Right lung (tissue), 5 donors: ENCODE data around the gene ADO. TPM values are rescaled to one million over a fixed set of nuclear protein-coding genes. Genes with fewer than 3 reads are reported as not detected.

ENCODE experiments used
- DNase-seq, 2 donors: peaks; one replicate each; pipeline ENCODE4 v3.0.0-alpha.2; 2013
- polyA plus RNA-seq, 5 donors: library from polyadenylated mRNA; unstranded; fragments of 120-200 nt; gene quantifications; one replicate each; pipeline versions ENCODE4 v1.2.1 to v1.2.3, GENCODE V29; 2013; ENCODE audit warnings: inconsistent platforms in 1 of 5, low replicate concordance in 1 of 5; ENCODE audit not compliant: insufficient read length in 5 of 5, insufficient read depth in 1 of 5

Gene ADO
- polyA plus RNA-seq, 5 donors: 17.8 to 23.9 (median 20.3) TPM

DNA sequence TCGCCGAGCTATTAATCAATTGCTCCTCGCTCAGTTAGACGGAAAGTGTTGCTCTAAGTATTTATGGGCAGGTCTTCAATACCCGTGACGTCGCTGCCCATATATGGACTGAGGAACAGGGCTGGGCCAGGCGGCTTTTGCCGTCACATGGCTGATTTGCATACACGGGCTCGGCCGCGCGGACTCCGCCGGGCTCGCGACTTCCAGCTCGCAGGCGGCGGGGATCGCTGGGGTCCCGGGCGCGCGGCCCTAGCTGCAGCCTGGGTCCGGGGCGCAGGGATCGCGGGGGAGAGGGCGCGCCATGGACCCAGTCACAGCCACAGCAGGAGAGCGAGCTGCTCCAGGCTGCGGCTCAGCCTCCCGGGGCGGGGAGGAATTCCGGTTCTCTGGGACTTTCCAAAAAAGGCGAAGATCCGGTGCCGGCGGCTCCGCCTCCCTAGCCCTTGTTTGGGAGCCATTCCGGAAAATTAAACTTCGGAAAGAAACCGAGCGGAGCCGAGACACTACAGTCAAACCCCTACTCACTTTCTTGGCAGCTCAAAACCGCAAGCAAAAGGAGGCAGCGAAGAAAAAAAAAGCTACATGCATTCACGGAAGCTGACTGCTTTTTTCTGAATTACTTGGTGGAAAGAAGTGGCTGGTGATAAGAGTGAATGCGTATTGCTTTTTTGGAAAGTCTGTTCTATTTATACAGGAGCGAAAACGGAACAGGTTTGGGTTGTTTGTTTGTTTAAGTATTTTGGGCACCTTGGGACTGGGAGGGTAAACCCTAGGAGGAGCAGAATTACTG is 12.0 kb downstream of the ADO start, which contains the start of gene EGR2:
Gene EGR2 (minus strand): TSS at position 36 of the 790 bp plus-strand sequence. CDS start 337 bp downstream, outside the sequence.
- peak; percentile 93 for DNase-seq

DNA sequence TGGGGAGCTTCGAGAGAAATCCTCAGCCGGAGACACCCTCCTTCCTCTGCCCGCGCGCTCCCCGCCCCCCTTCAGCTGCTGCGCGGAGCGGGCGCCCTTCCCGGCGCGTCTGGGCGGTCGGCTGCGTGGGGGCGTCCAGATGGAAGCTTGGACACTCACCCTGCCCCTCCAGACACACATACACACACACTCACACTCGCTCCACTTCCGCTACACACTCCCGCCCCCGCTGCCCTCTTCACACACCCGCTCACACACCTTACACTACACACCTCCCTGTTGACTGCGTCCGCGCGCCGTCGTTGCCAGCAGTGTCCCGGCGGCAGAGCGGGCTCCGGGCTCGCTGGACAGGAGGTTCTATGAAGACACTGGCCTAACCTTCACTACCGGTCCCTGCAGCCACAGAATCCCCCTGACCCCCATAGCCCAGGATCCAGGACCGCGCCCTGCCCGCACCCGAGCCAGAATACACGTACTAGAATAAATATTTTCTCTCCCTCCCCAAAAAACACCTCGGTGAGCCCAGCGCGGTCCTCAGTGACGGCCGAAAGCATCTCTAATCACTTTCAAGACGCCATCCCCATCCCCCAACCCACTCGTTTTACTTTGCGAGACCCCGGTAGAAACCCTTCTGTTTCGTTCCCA is 12.7 kb downstream of the ADO start:
- peak in 1 of 2 donors; percentile 59 for DNase-seq

GRCh38 chr10:62817766-62818425 is 13.4 kb downstream of the ADO start:
- peak; percentile 64 to 75 for DNase-seq

DNA sequence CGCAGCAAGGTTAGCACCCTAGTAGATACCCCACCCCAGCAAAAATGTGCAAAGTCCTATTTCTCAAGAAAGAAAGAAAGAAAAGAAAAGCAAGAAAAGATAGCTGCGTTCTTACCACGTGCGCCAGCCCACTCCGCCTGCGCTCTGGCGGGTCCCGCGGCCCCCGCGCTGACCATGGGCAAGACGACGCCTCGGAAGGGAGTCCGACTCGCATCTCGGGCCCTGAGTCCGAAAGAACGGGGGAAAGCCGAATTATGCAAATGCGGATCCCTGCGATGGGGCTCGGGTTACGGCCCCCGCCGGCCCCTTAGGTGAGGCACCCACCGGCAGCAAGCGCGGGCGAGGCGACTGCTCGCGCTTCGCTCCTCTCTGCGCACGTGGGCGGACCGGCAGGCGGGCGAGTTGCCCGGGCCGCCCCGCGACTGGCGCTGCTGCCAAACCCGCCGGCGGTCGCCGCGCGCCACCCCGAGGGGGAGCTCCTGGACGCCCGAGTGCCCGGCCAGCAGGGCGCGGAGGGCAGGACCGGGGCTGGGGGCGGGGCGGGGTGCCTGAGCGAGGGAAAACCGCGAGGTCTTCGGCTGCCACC is 14.0 kb downstream of the ADO start:
- no peak for DNase-seq

- no peak for DNase-seq
Observed at GRCh38 chr10:62819141-62819920, 14.8 kb downstream of the ADO start.

GRCh38 chr10:62820586-62820985 is 16.1 kb downstream of the ADO start:
- DNase-seq: no peak

- no peak for DNase-seq
Observed at GRCh38 chr10:62826273-62826672, 21.8 kb downstream of the ADO start.

DNA sequence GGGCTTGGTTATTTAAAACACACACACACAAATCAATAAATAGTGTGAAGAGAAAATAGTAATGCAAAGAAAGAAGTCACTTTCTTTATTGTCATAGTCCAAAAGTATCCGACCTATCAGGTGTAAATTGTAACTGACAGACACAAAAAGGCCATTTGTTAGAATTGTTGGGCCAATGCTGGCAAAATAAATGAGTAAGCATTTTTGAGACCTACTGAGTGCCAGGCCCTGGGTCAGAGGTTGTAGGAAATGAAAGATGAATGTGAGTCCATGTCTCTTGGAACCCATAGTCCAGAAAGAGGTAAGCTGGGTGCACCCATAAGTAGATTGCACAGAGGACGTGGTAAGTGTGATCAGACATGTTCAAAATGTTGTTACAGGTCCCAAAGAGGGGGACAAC is 25.1 kb downstream of the ADO start:
- DNase-seq: no peak

GRCh38 chr10:62830679-62831078 is 26.2 kb downstream of the ADO start:
- no peak for DNase-seq

GRCh38 chr10:62831346-62831745 is 26.8 kb downstream of the ADO start:
- DNase-seq: no peak

GRCh38 chr10:62839590-62839989 is 35.1 kb downstream of the ADO start:
- no peak for DNase-seq

DNA sequence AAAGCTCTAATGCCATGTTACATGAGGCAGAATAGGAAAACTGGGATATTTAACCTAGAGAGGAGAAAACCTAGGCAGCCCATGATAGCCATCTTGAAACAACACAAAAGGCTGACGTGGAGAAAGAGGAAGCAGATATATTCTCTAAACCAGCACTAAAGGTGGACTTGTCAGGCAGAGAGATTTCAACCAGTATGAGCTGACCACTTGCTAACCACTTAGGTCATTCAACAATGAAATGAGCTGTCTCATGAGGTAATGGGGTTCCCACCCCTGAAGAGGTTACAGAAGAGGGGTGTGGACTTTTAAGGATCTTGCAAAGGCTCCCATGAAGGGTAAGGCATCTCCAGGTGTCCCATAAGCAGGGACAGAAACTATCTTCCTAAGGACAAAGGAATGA is 38.5 kb downstream of the ADO start:
- no peak for DNase-seq

DNA sequence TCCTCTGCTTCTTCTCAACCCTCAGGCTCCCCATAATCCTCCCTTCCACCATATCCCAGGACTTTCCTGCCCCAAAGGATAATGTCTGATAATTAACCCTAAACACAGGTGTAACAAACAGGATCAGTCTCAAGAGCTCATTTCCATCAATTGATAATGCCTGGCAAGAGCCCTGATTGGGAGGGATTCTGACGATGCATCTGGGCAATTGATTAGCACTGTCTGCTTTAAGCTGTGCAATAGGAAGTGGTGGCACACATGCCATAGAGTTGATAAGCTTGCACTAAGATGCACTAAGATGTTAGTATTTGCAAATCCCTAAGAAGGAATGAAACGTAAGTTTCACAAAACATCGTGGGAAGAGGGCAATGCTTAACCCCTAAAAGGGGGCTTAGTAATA is 39.1 kb downstream of the ADO start:
- no peak for DNase-seq

- no peak for DNase-seq
Observed at GRCh38 chr10:62844280-62845011, 39.9 kb downstream of the ADO start.

DNA sequence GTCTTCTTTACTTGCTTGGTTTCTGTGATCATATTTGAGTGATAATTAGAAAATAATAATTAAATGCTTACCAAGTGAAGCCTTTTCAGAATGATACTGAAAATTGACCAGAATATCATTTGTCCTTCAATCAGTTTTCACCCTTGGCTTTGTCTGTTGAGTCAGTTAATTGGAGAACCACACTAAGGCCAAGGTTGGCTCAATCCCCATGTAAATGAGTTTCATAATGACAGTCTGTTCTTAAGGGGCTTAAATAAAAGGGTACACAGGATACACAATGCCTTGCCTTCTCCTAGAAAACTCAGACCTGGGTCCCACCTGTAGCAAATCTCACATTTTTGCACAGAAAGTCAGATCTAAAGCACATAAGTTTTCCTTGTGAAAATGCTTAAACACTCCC is 42.9 kb downstream of the ADO start:
- no peak for DNase-seq

DNA sequence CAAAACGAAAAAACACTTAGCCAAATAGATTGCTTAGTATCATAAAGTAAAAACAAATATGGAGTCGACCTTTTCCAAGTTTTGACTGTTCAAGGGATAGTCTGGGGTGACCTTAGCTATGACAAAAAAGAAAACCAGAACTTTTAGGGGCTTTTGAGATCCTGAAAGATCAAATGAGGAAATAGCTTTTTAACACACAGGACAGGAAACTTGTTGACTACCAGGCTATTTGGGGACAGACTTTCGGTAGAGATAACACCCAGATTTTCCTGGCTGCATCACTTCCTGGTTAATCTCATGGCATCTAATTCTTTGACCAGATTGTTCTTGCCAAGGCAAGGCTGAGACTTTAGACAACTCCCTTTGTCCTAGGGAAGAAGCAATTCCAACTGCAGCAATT is 46.1 kb downstream of the ADO start:
- no peak for DNase-seq

DNA sequence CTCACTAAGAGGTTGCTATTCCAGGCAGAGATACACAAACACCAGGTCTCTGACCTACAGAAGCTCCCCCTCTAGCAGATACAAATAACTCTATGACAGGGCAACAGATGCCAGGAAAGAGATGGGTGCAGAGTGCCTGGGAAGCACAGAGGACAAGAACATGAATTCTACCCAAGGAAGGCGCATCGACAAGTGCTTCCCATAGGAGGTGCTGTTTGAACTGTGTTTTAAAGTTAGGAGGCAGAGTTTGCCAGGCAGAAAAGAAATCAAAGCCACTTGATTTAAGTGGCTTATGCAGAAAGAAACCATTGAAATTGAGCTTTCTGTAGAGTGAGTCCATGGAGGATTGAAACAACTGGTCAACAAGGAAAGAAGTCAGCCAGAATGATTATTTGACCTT is 46.9 kb downstream of the ADO start:
- no peak for DNase-seq

GRCh38 chr10:62852961-62853702 is 48.6 kb downstream of the ADO start:
- no peak for DNase-seq

DNA sequence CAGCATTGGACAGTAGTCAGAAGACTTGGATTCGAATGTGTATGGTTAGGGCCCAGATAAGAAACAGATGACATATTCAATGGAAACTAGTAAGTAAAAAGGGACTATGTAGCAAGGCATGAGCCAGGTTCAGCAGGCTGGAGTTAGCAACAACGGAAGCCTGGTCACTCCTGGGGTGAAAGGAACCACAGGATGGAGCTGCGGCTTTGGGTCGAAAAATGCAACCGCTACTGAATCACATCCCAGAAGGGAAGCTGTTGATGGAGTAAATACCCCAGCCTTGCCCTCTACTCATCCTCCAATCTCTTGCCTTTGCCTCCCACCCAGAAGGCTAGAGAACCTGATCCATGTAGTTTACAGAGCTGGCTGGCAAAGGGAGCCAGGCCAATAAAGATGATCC is 49.2 kb downstream of the ADO start:
- no peak for DNase-seq

GRCh38 chr10:62856021-62856420 is 51.5 kb downstream of the ADO start:
- no peak for DNase-seq
